ENCODE measurements around the gene HAUS8.

DNA sequence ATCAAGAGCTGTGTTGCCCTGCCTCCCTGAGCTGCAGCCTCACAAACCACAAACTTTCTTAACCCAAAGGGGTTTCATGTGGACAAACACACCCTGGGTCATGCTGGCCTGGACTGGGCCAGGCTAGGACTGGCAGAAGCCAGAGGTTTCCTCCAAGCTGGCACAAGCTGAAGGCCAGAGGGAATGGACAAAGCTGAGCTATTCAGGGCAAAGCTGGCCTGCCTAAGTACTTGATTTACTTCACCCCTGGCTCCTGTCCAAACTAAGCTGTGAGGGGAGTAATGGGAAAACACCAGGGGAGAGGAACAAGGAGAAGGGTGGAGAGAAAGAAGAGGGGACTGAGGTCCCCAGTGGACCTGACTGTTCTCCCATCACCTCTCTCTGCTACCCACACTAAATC lies 54.9 kb downstream of the HAUS8 start:
- TF ChIP-seq, protein P1, sequence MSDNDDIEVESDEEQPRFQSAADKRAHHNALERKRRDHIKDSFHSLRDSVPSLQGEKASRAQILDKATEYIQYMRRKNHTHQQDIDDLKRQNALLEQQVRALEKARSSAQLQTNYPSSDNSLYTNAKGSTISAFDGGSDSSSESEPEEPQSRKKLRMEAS (IDR thresholded peaks at IDR 0.05), result no peak
- peak; percentile 54 for TF ChIP-seq NFIC (IDR thresholded peaks at IDR 0.05)
- no peak for TF ChIP-seq FOXM1 (IDR thresholded peaks at IDR 0.05; ENCODE audit: borderline replicate concordance, low read depth)
- no peak for TF ChIP-seq EGR1 (IDR thresholded peaks at IDR 0.05)
- TF ChIP-seq EP300 (IDR thresholded peaks at IDR 0.05; ENCODE audit: borderline replicate concordance), result no peak
- TF ChIP-seq TAF1 (IDR thresholded peaks at IDR 0.05; ENCODE audit: low read depth), result no peak
- TF ChIP-seq TCF12 (IDR thresholded peaks at IDR 0.05; ENCODE audit: low read depth), result no peak
- no peak for TF ChIP-seq CEBPB (IDR thresholded peaks at IDR 0.05)
- TF ChIP-seq, protein P2, sequence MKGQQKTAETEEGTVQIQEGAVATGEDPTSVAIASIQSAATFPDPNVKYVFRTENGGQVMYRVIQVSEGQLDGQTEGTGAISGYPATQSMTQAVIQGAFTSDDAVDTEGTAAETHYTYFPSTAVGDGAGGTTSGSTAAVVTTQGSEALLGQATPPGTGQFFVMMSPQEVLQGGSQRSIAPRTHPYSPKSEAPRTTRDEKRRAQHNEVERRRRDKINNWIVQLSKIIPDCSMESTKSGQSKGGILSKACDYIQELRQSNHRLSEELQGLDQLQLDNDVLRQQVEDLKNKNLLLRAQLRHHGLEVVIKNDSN (IDR thresholded peaks at IDR 0.05), result no peak
- TF ChIP-seq YY1 (IDR thresholded peaks at IDR 0.05; ENCODE audit: low read depth), result no peak
- TF ChIP-seq, protein P3, sequence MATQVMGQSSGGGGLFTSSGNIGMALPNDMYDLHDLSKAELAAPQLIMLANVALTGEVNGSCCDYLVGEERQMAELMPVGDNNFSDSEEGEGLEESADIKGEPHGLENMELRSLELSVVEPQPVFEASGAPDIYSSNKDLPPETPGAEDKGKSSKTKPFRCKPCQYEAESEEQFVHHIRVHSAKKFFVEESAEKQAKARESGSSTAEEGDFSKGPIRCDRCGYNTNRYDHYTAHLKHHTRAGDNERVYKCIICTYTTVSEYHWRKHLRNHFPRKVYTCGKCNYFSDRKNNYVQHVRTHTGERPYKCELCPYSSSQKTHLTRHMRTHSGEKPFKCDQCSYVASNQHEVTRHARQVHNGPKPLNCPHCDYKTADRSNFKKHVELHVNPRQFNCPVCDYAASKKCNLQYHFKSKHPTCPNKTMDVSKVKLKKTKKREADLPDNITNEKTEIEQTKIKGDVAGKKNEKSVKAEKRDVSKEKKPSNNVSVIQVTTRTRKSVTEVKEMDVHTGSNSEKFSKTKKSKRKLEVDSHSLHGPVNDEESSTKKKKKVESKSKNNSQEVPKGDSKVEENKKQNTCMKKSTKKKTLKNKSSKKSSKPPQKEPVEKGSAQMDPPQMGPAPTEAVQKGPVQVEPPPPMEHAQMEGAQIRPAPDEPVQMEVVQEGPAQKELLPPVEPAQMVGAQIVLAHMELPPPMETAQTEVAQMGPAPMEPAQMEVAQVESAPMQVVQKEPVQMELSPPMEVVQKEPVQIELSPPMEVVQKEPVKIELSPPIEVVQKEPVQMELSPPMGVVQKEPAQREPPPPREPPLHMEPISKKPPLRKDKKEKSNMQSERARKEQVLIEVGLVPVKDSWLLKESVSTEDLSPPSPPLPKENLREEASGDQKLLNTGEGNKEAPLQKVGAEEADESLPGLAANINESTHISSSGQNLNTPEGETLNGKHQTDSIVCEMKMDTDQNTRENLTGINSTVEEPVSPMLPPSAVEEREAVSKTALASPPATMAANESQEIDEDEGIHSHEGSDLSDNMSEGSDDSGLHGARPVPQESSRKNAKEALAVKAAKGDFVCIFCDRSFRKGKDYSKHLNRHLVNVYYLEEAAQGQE (IDR thresholded peaks at IDR 0.05; ENCODE audit: low read depth), result no peak
- TF ChIP-seq RAD21 (IDR thresholded peaks at IDR 0.05; ENCODE audit: low read depth), result no peak

Data from Ishikawa (cell line).